Kidney epithelial cell (primary cell): ENCODE measurements around the gene DISC1. TPM values are rescaled to one million over a fixed set of nuclear protein-coding genes. Genes with fewer than 3 reads are reported as not detected.
A peak's percentile ranks its signal among the peaks of the same experiment; 100 is the strongest.
"Not testable (repeated sequence)": the region's sequence is repeated elsewhere in the genome, so short reads cannot be mapped to it uniquely, and the experiment has no call there.

Experiments used
- DNase-seq: peaks from one replicate; pipeline ENCODE4 v3.0.0-alpha.2; 2010; ENCODE audit warnings: low read depth
- H3K27me3 ChIP-seq: 2 replicates; pipeline ENCODE4 v1.6.0; 2011; ENCODE audit warnings: low read length; ENCODE audit not compliant: control insufficient read depth, insufficient read depth
- H3K36me3 ChIP-seq: 2 replicates; pipeline ENCODE4 v1.5.1; 2011; ENCODE audit warnings: low read length; ENCODE audit not compliant: control insufficient read depth, insufficient read depth
- H3K4me3 ChIP-seq: 2 replicates; pipeline ENCODE4 v1.5.1; 2011; ENCODE audit warnings: low read depth, mild to moderate bottlenecking, control low read depth, low read length
- total RNA-seq: library from RNA; depleted of rRNA; stranded (reverse); fragments of >200 nt; gene quantifications from 2 replicates; pipeline ENCODE4 v1.2.3, GENCODE V29; 2015
- TF ChIP-seq, protein P1 (sequence below): IDR thresholded peaks from 2 replicates; pipeline ENCODE4 v1.5.1; 2011; ENCODE audit warnings: mild to moderate bottlenecking, moderate library complexity, low read length, control low read depth, inconsistent platforms; ENCODE audit not compliant: insufficient read depth, poor library complexity, severe bottlenecking

The DISC1 gene
- total RNA-seq, 1 donor from 2014 or later, result 5.8 TPM

DNA sequence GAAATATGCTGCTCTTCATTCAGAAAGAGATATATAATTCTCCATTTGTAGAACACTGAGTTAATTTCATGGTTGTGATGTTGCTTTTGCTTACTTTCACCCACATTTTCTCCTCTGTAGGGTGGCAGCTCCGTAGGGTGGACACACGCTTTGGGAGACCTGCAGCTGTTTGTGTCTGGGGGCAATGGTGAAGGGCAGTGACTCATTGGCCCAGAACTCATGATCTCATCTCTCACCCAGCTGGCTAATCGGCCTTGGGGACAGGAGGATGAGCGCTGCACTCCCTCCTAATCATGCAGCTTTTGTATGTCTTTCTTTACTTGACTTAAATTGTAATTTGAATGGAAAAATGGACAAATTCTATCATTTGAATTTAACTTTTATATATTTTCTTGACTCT lies 9.6 kb downstream of the DISC1 start:
- Histone ChIP-seq H3K27me3 (no peaks in the 10 kb centered on the region), H3K4me3 (no peak overlapping the region), H3K36me3 (no peaks in the 10 kb centered on the region)
- peak; percentile 56 for DNase-seq
- TF ChIP-seq, protein P1, sequence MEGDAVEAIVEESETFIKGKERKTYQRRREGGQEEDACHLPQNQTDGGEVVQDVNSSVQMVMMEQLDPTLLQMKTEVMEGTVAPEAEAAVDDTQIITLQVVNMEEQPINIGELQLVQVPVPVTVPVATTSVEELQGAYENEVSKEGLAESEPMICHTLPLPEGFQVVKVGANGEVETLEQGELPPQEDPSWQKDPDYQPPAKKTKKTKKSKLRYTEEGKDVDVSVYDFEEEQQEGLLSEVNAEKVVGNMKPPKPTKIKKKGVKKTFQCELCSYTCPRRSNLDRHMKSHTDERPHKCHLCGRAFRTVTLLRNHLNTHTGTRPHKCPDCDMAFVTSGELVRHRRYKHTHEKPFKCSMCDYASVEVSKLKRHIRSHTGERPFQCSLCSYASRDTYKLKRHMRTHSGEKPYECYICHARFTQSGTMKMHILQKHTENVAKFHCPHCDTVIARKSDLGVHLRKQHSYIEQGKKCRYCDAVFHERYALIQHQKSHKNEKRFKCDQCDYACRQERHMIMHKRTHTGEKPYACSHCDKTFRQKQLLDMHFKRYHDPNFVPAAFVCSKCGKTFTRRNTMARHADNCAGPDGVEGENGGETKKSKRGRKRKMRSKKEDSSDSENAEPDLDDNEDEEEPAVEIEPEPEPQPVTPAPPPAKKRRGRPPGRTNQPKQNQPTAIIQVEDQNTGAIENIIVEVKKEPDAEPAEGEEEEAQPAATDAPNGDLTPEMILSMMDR, result no peak

DNA sequence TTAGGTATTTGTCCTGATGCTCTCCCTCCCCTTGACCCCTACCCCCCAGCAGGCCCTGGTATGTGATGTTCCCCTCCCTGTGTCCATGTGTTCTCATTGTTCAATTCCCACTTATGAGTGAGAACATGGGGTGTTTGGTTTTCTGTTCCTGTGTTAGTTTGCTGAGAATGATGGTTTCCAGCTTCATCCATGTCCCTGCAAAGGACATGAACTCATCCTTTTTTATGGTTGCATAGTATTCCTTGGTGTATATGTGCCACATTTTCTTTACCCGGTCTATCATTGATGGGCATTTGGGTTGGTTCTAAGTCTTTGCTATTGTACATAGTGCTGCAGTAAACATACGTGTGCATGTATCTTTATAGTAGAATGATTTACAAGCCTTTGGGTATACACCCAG lies 10.3 kb downstream of the DISC1 start:
- not testable (repeated sequence) for H3K36me3 ChIP-seq, H3K4me3 ChIP-seq, DNase-seq, H3K27me3 ChIP-seq

DNA sequence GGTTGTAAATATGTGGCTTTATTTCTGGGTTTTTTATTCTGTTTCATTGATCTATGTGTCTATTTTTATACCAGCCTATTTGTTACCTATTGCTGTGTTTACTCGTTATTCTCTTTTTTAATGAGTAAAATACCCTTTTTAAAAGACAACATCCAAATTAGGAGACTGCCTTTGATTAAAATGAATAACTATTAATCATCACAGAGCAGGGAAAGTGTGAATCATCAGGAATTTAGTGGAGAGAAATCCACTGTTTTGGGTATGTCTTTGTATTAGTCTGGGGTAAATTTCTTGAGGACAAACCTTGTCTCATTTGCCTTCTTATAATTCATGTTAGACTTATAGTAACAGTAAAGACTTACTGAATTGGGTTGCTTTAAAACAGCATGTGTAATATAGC lies 12.1 kb downstream of the DISC1 start:
- DNase-seq, result no peak
- Histone ChIP-seq H3K4me3 (no peak overlapping the region), H3K27me3 (no peaks in the 10 kb centered on the region), H3K36me3 (no peaks in the 10 kb centered on the region)
- TF ChIP-seq, protein P1, result no peak

DNA sequence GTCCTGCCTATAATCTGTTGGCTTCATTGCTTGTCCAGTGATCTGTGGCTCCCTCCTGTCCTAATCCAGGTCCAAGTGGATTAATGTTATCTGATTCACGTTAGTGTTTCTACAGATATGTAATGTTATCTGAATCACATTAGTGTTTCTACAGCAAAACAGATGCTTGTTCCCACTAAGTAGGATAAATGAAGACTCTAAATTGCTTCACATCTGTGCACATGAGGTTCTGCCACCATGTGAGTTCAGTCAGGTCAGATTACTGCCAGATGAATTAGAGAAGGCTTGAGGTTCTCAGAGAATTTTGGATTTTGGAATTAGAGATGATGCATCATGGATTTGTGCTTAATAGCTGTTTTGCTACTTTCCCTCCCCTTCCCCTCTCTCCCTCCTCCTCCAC lies 13.2 kb downstream of the DISC1 start:
- Histone ChIP-seq H3K27me3 (no peaks in the 10 kb centered on the region), H3K4me3 (no peak overlapping the region), H3K36me3 (no peaks in the 10 kb centered on the region)
- TF ChIP-seq, protein P1, result no peak
- no peak for DNase-seq

DNA sequence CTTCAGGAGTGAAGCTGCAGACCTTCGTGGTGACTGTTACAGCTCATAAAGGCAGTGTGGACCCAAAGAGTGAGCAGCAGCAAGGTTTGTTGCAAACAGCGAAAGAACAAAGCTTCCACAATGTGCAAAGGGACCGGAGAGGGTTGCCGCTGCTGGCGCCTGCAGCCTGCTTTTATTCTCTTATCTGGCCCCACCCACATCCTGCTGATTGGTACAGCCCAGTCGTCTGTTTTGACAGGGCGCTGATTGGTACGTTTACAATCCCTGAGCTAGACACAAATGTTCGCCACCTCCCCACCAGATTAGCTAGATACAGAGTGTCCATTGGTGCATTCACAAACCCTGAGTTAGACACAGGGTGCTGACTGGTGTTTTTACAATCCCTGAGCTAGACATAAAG lies 14.9 kb downstream of the DISC1 start:
- not testable (repeated sequence) for H3K36me3 ChIP-seq, H3K4me3 ChIP-seq, DNase-seq, H3K27me3 ChIP-seq

DNA sequence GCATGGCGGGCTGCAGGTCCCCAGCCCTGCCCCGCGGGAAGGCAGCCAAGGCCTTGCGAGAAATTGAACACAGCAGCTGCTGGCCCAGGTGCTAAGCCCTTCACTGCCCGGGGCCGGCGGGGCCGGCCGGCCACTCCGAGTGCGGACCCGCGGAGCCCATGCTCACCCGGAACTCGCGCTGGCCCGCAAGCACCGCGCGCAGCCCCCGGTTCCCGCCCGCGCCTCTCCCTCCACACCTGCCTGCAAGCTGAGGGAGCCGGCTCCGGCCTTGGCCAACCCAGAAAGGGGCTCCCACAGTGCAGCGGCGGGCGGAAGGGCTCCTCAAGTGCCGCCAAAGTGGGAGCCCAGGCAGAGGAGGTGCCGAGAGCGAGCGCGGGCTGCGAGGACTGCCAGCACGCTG lies 15.5 kb downstream of the DISC1 start:
- H3K36me3 ChIP-seq, H3K27me3 ChIP-seq, DNase-seq, H3K4me3 ChIP-seq: not testable (repeated sequence)

DNA sequence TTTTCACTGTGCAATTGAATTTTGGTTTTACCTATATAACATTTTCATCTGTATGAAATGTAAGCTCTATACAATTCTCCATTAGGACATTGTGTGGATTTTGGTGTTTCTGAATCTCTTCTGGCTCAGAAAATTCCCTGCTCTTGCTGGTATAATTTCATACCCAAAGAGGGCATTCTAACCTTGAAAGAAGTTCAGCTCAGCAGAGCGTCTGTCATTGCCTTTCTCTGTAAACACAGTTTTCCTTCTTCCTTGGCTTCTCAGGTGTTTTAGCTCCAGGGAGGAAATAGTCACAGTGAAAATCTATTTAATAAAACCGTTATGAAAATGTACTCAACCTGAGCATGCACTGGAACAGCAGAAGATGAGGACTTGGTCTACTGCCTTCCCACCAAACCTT lies 16.0 kb downstream of the DISC1 start:
- TF ChIP-seq, protein P1, result no peak
- no peak for DNase-seq
- no peak overlapping the region for H3K4me3 ChIP-seq
- H3K36me3 ChIP-seq, result no peaks in the 10 kb centered on the region
- no peaks in the 10 kb centered on the region for H3K27me3 ChIP-seq
